Stimulated activated CD8-positive, alpha-beta memory T cell treated with anti-CD3 and anti-CD28 coated beads, Interleukin-7, amount 100 ng/mL, for 24 hours (primary cell): ENCODE results near the gene ARHGAP12.
"Not testable (repeated sequence)": the region's sequence is repeated elsewhere in the genome, so short reads cannot be mapped to it uniquely, and the experiment has no call there.

Experiments
- DNase-seq: peaks from one replicate; pipeline ENCODE4 v3.0.0-alpha.2; 2020; ENCODE audit warnings: low read depth

Gene ARHGAP12

DNA sequence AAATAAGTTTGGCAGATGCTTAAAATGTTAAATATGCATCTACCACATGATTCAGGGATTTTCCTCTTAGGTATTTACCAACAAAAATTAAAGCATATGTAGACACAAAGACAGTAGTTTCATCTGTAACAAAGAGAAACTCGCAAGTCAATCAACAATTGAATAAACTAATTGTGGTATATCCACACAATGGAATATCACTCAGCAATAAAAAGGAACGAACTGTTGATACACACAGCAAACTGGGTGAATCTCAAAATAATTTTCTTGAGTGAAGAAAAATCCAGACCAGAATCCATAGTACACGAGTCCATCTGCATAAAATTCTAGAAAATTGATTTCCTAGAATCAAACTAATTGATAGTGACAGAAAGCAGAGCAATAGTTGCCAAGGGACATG lies 5.2 kb downstream of the ARHGAP12 start:
- no peak for DNase-seq

DNA sequence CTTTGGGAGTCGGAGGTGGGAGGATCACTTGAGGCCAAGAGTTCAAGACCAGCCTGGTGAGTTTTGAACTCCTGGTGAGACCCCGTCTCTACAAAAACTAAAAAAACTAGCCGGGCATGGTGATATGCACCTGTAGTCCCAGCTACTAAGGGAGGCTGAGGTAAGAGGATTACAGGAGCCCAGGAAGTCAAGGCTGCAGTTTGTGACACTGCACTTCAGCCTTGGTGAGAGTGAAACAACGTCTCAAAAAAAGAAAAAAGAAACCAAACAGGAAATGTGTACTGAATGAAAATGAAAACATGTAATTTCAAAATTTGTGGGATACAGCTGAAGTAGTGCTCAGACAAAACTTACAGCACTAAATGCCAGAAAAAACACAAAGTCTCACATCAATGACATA lies 7.6 kb downstream of the ARHGAP12 start:
- no peak for DNase-seq

- DNase-seq, result no peak
These were observed 8.1 kb downstream of the ARHGAP12 start for GRCh38 chr10:31920538-31920937.

DNA sequence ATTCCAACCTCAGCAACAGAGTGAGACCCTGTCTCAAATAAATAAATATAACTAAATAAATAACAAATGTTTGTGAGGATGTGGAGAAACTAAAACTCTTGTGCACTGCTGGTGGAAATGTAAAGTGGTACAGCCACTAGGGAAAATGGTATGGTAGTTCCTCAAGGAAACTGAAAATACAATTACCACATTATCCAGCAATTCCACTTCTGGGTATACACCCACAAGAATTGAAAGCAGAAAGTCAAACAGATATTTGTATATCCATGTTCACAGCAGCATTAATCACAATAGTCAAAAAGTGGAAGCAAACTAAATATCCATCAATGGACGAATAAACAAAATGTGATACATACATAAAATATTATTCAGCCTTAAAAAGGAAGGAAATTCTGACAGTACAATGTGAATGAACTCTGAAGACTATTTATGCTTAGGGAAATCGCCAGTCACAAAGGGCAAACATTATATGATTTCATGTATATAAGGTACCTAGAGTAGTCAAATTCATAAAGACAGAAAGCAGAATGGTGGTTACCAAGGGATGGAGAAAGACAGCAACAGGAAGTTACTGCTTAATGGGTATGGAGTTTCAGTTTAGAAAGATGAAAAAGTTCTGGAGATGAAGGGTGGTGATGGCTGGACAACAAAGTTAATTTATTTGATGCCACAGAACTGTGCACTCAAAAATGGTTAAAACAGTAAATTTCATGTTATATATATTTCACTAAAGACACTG lies 9.8 kb downstream of the ARHGAP12 start:
- DNase-seq, result no peak

GRCh38 chr10:31914370-31914769 lies 14.3 kb downstream of the ARHGAP12 start:
- DNase-seq, result no peak

GRCh38 chr10:31912898-31913850 lies 15.5 kb downstream of the ARHGAP12 start:
- no peak for DNase-seq

GRCh38 chr10:31912289-31912688 lies 16.3 kb downstream of the ARHGAP12 start:
- no peak for DNase-seq

DNA sequence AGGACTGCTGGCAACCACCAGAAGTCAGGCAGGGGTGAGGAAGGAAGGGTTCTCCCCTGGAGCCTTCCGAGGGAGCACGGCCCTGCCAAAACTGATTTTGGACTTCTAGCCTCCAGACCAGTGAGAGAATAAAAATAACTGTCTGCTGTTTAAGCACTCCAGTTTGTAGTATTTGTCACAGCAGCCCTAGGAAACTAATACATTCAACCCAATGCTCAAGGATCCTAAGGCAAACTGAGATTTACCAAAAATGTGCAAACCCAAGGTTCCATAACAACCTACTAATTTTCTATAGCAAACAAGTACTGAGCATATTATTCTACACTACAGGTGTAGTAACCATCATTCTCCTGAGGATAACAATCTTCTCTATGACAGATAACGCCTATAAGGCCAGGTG lies 18.6 kb downstream of the ARHGAP12 start:
- DNase-seq, result no peak

DNA sequence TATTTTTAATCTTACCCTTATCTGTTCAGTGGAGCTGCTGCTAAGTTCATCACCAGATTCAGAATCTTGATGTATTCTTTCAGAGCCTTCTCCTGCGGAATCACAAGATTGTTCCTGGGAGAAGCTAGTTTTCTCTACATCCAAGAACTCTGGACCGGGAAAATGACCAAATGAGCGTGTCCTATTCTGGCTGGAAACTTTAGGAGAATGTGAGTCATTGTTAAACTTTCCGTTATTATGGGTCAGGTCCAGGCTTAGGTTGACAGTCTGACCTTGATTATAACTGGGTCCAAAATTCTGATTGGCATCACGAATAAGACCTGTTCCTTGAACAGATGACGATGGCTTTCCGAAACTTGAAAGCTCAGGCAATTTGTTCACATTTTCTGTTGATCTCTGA lies 20.5 kb downstream of the ARHGAP12 start:
- DNase-seq, result no peak

DNA sequence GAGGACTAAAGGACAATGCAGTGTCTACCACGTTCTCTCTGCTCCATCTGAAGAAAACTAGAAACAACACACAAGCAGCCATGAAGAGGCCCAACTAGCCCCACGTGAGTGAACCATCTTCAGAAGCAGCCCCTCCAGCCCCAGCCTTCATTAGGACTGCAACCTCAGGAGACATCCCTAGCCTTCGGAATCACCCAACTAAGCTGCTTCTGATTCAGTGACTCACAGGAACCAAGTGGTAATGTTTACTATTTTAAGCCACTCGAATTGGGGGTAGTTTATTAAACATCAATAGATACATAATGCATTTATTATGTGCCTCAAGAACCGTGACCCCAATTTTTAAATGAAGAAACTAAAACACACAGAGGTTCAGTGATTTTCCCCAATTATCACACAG lies 22.6 kb downstream of the ARHGAP12 start:
- no peak for DNase-seq

DNA sequence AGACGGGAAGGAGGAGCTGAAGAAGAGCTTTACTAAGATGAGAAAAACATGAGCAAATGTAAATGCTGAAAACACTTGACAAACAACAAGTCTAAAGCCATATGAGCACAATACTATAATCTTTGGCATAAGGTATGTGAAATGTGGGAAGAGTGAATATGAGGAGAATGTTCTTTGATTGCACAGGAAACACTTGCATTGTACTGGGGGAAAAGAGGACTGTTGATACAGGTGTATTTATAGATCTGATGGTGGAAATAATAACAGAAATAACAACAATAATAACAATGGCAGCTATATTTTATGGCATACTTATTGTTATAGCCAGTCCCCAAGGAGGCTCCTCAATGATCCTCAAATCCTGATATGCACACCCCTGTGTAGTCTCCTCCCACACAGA lies 23.0 kb downstream of the ARHGAP12 start:
- no peak for DNase-seq

- no peak for DNase-seq
These were observed 26.0 kb downstream of the ARHGAP12 start for GRCh38 chr10:31902625-31903024.

DNA sequence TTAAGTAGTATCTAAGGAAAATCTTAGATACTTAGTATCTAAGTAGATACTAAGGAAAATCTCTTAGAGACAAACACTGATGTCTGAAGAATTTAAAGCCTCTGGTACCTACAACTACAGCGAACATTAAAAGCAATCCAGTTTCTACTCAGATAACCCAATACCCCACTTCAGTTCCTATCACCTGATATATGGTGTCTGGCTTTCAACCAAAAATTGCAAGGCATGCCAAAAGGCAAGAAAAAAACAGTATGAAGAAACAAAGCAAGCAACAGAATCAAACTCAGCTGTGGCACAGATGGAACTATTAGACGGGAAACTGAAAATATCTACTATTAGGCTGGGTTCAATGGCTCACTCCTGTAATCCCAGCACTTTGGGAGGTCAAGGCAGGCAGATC lies 31.1 kb downstream of the ARHGAP12 start:
- DNase-seq, result no peak

- no peak for DNase-seq
These were observed 31.7 kb downstream of the ARHGAP12 start for GRCh38 chr10:31896968-31897384.

GRCh38 chr10:31895722-31896121 lies 32.9 kb downstream of the ARHGAP12 start:
- not testable (repeated sequence) for DNase-seq

- no peak for DNase-seq
These were observed 40.2 kb downstream of the ARHGAP12 start for GRCh38 chr10:31888442-31888841.

DNA sequence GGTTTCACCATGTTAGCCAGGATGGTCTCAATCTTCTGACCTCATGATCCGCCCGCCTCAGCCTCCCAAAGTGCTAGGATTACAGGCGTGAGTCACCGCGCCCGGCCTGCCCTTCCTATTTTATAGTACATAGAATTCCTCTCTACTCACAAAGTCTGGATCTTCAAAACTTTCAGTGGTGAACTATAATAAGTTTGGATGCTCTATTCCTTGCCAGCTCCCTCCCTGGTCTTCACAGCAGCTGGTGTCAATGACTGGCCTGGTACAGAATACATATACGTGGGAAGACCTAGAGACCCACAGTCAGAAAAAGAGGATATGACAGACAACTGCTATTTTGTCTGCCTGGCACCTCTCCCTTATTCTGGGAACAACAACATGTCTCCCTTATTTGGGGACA lies 40.8 kb downstream of the ARHGAP12 start:
- no peak for DNase-seq

GRCh38 chr10:31886885-31887284 lies 41.7 kb downstream of the ARHGAP12 start:
- no peak for DNase-seq

GRCh38 chr10:31885971-31886370 lies 42.7 kb downstream of the ARHGAP12 start:
- no peak for DNase-seq

DNA sequence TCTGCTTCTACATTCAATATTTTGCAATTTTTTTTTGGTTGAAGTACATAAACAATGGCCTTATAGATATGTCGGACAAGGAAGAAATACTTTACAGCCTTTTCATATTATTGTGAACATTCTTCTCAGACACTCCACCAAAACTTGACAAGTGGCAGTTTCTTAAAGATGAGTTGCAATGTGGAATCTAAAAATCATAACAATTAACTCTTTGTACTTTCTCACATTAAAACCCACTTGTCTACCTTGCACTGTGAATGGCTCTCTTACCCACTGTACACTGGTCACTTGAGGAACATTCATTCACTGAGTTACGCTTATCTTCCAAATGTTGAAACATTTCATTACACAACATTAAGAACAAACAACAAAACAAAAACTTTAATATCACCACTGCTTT lies 44.2 kb downstream of the ARHGAP12 start:
- no peak for DNase-seq

GRCh38 chr10:31883397-31883796 lies 45.2 kb downstream of the ARHGAP12 start:
- DNase-seq, result no peak

GRCh38 chr10:31878486-31878885 lies 50.1 kb downstream of the ARHGAP12 start:
- no peak for DNase-seq

- DNase-seq, result no peak
These were observed 51.8 kb downstream of the ARHGAP12 start for GRCh38 chr10:31876652-31877352.
